A549 (cell line): ENCODE results near the gene ABHD5.

Experiments
- BCL3 ChIP-seq: fragments of >200 bp; sonication (Bioruptor Twin); formaldehyde crosslinking; IDR thresholded peaks from 3 replicates; pipeline ENCODE4 v1.6.1; 2016
- CBX8 ChIP-seq: fragments of 200-600 bp; sonication (generic); IDR thresholded peaks from 2 replicates; pipeline ENCODE4 v1.6.1; 2016
- CTCF ChIP-seq: fragments of >200 bp; sonication (Bioruptor Twin); formaldehyde crosslinking; IDR thresholded peaks from 3 replicates; pipeline ENCODE4 v1.5.1; 2016
- JUN ChIP-seq, 2 experiments: fragments of >200 bp; sonication (Bioruptor Twin); formaldehyde crosslinking; IDR thresholded peaks; 2 replicates in 1 of 2; 3 replicates in 1 of 2; pipeline ENCODE4 v1.6.1; 2016 to 2017
- MAZ ChIP-seq: fragments of 150-350 bp; IDR thresholded peaks from 2 replicates; pipeline ENCODE4 v1.6.1; 2014; ENCODE audit warnings: antibody characterized with exemption, low read depth, low read length, borderline replicate concordance
- RARB ChIP-seq: fragments of 250-450 bp; sonication (Bioruptor Pico); IDR thresholded peaks from 2 replicates; pipeline ENCODE4 v1.8.0; 2021; ENCODE audit warnings: mild to moderate bottlenecking, moderate library complexity
- RNF2 ChIP-seq: fragments of 200-600 bp; sonication (generic); IDR thresholded peaks from 2 replicates; pipeline ENCODE4 v1.6.1; 2016; ENCODE audit warnings: low read depth, mild to moderate bottlenecking, antibody characterized with exemption, moderate library complexity, borderline replicate concordance
- TF ChIP-seq, protein P1 (sequence below): fragments of 450-650 bp; IDR thresholded peaks from 2 replicates; pipeline ENCODE4 v1.6.1; 2014; ENCODE audit warnings: antibody characterized with exemption

DNA sequence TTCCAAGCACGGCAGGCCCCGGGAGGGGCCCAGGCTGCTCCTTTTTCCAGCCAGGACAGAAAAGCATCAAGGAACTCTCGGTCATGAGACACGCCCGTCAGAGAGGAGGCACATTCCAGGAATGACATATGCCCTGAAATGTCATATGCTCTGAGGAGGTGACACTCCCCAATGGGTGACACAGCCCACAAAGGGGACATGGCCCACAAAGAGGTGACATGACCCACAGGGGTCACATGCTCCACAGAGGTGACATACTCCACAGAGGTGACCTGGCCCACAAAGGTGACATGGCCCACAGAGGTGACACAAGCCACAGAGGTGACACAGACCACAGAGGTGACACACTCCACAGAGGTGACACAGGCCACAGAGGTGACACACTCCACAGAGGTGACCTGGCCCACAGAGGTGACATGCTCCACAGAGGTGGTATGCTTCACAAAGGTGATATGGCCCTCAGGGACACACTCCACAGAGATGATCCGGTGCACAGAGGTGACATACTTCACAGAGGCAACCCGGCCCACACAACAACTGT is 79.2 kb downstream of the ABHD5 start:
- no peak for TF ChIP-seq RNF2
- 0 out of 5 replicates have a peak, but pooled peaks of 1 of the 2 experiments have one; percentile 43 for TF ChIP-seq JUN (IDR thresholded peaks at IDR 0.05)
- TF ChIP-seq BCL3 = no peak
- no peak for TF ChIP-seq CTCF
- TF ChIP-seq MAZ = no peak
- no peak for TF ChIP-seq CBX8
- TF ChIP-seq, protein P1, sequence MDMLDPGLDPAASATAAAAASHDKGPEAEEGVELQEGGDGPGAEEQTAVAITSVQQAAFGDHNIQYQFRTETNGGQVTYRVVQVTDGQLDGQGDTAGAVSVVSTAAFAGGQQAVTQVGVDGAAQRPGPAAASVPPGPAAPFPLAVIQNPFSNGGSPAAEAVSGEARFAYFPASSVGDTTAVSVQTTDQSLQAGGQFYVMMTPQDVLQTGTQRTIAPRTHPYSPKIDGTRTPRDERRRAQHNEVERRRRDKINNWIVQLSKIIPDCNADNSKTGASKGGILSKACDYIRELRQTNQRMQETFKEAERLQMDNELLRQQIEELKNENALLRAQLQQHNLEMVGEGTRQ = no peak
- TF ChIP-seq RARB (CRISPR knock-in tag) = no peak
